Stimulated activated naive CD8-positive, alpha-beta T cell treated with anti-CD3 and anti-CD28 coated beads, Interleukin-15, amount 100 ng/mL, for 72 hours (primary cell): ENCODE results near the gene AVP.
"Not testable (repeated sequence)": the region's sequence is repeated elsewhere in the genome, so short reads cannot be mapped to it uniquely, and the experiment has no call there.

Experiments used
- ATAC-seq: fragments of 150-1000 bp; cut with Tn5 transposase; 2 replicates; pipeline ENCODE4 v1.10.0; 2021; ENCODE audit warnings: mild to moderate bottlenecking, moderate library complexity
- DNase-seq, 2 donors: peaks; one replicate each; pipeline ENCODE4 v3.0.0; 2021 to 2022
- H3K27ac Mint-ChIP-seq, 2 donors: one replicate each; pipeline ENCODE4 v1.8.0; 2022; ENCODE audit warnings: mild to moderate bottlenecking in 2 of 2, mixed read lengths in 2 of 2, moderate library complexity in 2 of 2
- H3K27me3 Mint-ChIP-seq: one replicate; pipeline ENCODE4 v1.8.0; 2022; ENCODE audit warnings: mixed read lengths
- H3K4me1 Mint-ChIP-seq: one replicate; pipeline ENCODE4 v1.8.0; 2022; ENCODE audit warnings: mild to moderate bottlenecking, mixed read lengths
- H3K4me3 Mint-ChIP-seq, 2 donors: one replicate each; pipeline ENCODE4 v1.8.0; 2022; ENCODE audit warnings: mild to moderate bottlenecking in 2 of 2, mixed read lengths in 2 of 2, moderate library complexity in 1 of 2
- H3K9me3 Mint-ChIP-seq, 2 donors: one replicate each; pipeline ENCODE4 v1.8.0; 2022; ENCODE audit warnings: mixed read lengths in 2 of 2

AVP gene

DNA sequence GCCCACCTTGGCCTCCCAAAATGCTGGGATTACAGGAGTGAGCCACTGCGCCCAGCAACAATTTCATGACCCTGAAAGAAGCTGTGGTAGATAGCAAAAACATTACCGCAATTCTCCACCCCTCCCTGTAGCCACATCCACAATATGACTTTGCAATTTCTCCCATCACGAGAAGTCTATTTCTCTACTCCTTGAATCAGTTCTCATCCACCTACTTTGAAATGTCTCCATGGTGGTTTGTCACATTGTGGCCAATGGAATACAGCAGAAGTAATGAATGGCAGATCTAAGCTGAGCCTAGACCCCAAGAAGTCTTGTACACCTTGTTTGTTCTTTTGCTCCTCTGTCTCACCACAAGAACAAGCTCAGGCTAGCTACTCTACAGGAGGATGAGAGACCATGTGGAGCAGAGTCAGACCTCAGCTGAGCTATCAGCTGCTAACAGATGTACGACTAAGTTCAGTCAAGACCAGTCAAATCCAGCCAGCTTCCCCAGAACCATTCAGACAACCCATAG lies 6.8 kb downstream of the AVP start:
- no peak overlapping the region for H3K27ac Mint-ChIP-seq

DNA sequence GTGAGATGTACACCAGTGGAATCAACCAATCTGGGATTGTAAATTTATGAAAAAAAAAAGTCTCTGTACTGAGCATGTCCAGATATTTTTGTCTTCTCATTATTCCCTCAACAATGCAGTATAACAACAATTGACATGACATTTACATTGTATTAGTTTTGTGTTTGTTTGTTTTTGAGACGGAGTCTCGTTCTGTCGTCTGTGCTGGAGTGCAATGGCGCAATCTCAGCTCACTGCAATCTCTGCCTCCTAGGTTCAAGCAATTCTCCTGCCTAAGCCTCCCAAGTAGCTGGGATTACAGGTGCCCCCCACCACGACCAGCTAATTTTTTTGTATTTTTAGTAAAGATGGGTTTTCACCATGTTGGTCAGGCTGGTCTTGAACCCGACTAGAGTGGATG lies 9.2 kb downstream of the AVP start:
- Mint-ChIP-seq H3K4me1 (peaks cover 42% of the 10 kb centered on the region), H3K27me3 (peaks cover 19% of the 10 kb centered on the region)
- not testable (repeated sequence) for H3K4me3 Mint-ChIP-seq, H3K9me3 Mint-ChIP-seq, DNase-seq, ATAC-seq, H3K27ac Mint-ChIP-seq

More for the DNA sequence above, 6.8 kb downstream of the AVP start:
- peak; percentile 33 for ATAC-seq
- H3K27me3 Mint-ChIP-seq = peaks cover 37% of the 10 kb centered on the region
- H3K4me1 Mint-ChIP-seq = peaks cover 30% of the 10 kb centered on the region
- H3K4me3 Mint-ChIP-seq = peak overlapping the region; percentile 25 to 50
- DNase-seq = no peak
- no peaks in the 10 kb centered on the region for H3K9me3 Mint-ChIP-seq

DNA sequence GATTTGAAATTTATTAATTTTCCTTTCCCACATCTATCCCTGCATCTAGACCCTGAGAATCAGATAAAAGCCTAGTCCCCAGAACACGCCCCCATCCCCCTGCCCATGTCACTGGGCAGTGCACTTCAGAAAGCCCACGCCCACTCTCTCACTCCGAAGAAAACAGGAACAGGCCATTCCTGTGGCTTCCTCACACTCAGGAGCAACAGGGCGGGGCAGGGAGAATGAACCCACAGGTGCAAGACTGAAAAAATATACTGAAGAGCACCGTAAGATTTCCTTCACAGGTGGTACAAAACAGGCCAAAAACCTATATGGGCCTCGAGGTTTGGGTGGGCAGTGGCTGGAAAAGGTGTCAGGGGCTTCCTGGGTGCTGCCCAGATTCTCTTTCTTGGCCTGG lies 9.7 kb downstream of the AVP start:
- DNase-seq (no peak), ATAC-seq (no peak)
- Mint-ChIP-seq H3K9me3 (no peaks in the 10 kb centered on the region), H3K4me1 (peaks cover 42% of the 10 kb centered on the region), H3K27me3 (peaks cover 14% of the 10 kb centered on the region), H3K4me3 (no peak overlapping the region), H3K27ac (no peak overlapping the region)

DNA sequence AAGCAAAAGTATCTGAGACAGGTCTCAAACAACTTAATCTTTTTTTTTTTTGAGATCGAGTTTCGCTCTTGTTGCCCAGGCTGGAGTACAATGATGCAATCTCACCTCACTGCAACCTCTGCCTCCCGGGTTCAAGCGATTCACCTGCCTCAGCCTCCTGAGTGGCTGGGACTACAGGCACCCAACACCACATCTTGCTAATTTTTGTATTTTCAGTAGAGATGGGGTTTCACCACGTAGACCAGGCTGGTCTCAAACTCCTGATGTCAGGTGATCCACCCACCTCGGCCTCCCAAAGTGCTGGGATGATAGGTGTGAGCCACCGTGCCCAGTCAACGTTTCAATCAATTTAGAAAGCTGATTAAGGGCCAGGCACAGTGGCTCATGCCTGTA lies 11.3 kb downstream of the AVP start:
- peak in 1 of 2 donors; percentile 40 for DNase-seq
- H3K9me3 Mint-ChIP-seq, ATAC-seq, H3K27me3 Mint-ChIP-seq: not testable (repeated sequence)
- H3K27ac Mint-ChIP-seq = peak overlapping the region in 1 of 2 donors; percentile 69
- peaks cover 42% of the 10 kb centered on the region for H3K4me1 Mint-ChIP-seq
- peak overlapping the region in 1 of 2 donors; percentile 20 for H3K4me3 Mint-ChIP-seq

DNA sequence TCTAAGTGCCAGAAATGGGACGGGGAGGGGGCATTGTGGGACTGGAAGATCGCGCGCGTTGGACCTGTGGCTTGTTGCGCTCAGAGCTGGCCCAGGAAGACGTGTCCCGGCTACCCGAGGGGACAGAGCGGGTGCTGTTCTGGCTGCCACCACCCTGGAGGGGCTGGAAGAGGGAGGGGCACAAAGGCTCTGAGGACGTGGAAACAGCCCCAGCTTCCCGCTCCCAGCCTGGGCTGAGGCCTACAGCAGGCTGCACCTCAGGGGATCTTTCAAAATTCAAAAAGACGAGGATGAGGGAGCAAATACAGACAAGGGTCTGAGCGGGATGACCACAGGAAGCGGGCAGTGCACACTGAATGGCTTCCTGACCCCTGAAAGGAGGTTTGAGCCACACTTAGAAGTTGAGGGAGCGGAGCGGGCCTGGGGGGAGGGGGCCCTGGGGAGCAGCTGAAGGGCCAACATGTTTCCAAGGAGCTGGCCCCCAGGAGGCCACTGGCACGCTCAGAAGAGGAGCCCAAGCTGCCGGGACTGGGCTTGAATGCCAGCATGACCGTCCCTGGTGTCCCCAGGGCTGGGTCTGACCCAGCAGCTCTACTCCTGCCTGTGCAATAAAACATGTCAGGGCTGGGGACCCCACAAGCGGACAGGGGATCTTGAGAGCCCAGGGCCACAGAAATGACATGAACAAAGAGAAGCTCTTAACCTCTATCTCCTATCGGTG lies 11.8 kb downstream of the AVP start:
- Mint-ChIP-seq H3K27ac (peak overlapping the region; percentile 73 to 88), H3K4me1 (peaks cover 38% of the 10 kb centered on the region), H3K4me3 (peak overlapping the region; percentile 82 to 86), H3K9me3 (no peaks in the 10 kb centered on the region), H3K27me3 (peaks cover 6% of the 10 kb centered on the region)
- DNase-seq (no peak), ATAC-seq (no peak)

DNA sequence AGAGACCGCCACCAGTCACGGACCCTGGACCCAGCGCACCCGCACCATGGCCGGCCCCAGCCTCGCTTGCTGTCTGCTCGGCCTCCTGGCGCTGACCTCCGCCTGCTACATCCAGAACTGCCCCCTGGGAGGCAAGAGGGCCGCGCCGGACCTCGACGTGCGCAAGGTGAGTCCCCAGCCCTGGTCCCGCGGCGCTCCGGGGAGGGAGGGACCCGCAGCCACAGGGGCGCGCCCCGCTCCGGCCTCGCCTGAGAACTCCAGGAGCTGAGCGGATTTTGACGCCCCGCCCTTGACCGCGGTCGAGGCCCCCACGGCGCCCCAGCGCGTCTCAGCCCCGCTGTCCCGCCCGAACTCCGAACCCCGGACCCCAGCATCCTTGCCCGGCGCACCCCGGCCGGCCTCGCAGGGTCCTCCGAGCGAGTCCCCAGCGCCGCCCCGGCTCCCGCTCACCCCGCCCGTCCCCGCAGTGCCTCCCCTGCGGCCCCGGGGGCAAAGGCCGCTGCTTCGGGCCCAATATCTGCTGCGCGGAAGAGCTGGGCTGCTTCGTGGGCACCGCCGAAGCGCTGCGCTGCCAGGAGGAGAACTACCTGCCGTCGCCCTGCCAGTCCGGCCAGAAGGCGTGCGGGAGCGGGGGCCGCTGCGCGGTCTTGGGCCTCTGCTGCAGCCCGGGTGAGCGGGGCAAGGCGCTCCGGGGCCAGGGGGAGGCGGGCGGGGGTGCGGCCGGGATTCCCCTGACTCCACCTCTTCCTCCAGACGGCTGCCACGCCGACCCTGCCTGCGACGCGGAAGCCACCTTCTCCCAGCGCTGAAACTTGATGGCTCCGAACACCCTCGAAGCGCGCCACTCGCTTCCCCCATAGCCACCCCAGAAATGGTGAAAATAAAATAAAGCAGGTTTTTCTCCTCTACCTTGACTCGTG lies 12.7 kb downstream of the AVP start, which contains the start of gene OXT:
TSS of gene OXT (plus strand) at position 11 of the 920 bp plus-strand sequence. CDS start at position 47, 36 bp downstream.
- DNase-seq (peak; percentile 52 to 65), ATAC-seq (peak; percentile 78)
- Mint-ChIP-seq H3K4me3 (peak within 1 kb of the TSS; percentile 84 to 86), H3K9me3 (no peaks in the 10 kb centered on the region), H3K4me1 (peaks cover 30% of the 10 kb centered on the region), H3K27me3 (peaks cover 6% of the 10 kb centered on the region), H3K27ac (peak within 1 kb of the TSS; percentile 73 to 88)

DNA sequence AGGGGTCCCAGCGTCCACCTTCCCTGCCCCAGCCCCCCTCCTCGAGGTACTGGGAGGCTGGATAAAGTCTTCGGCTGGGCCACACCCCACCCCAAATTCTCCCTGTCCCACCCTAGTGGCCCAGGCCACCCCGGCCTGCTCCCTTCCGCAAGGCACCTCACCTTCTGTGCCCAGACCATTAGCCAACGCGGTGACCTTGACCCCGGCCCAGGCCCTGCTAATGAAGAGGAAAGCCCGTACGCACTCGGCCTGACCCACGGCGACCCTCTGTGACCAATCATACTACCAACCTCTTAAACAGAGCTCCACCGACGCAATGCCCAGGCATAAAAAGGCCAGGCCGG lies 13.3 kb downstream of the AVP start:
- ATAC-seq (no peak), DNase-seq (no peak)
- Mint-ChIP-seq H3K4me1 (peaks cover 26% of the 10 kb centered on the region), H3K27me3 (peaks cover 6% of the 10 kb centered on the region), H3K9me3 (no peaks in the 10 kb centered on the region), H3K27ac (no peak overlapping the region), H3K4me3 (peak overlapping the region; percentile 84 to 86)

DNA sequence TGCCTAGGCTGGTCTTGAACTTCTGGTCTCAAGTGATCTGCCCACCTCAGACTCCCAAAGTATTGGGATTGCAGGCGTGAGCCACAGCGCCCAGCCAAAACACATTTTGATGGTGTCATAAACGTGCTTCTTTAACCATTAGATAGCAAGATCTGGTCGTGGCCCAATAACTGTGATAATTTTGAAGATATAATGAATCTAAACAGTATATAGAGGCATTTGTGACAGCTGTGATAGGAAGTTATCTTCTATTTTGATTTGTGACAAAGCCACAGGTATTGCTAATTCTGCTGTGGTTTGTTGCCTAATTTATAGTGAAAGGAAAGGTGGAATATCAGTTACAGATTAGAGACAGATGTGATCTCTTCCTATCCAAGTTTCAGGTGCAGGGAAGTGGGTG lies 13.8 kb downstream of the AVP start:
- H3K9me3 Mint-ChIP-seq = no peaks in the 10 kb centered on the region
- H3K4me3 Mint-ChIP-seq = peak overlapping the region; percentile 84 to 86
- H3K4me1 Mint-ChIP-seq = peaks cover 26% of the 10 kb centered on the region
- peak overlapping the region in 1 of 2 donors; percentile 68 for H3K27ac Mint-ChIP-seq
- H3K27me3 Mint-ChIP-seq = peaks cover 6% of the 10 kb centered on the region
- DNase-seq = no peak
- no peak for ATAC-seq

DNA sequence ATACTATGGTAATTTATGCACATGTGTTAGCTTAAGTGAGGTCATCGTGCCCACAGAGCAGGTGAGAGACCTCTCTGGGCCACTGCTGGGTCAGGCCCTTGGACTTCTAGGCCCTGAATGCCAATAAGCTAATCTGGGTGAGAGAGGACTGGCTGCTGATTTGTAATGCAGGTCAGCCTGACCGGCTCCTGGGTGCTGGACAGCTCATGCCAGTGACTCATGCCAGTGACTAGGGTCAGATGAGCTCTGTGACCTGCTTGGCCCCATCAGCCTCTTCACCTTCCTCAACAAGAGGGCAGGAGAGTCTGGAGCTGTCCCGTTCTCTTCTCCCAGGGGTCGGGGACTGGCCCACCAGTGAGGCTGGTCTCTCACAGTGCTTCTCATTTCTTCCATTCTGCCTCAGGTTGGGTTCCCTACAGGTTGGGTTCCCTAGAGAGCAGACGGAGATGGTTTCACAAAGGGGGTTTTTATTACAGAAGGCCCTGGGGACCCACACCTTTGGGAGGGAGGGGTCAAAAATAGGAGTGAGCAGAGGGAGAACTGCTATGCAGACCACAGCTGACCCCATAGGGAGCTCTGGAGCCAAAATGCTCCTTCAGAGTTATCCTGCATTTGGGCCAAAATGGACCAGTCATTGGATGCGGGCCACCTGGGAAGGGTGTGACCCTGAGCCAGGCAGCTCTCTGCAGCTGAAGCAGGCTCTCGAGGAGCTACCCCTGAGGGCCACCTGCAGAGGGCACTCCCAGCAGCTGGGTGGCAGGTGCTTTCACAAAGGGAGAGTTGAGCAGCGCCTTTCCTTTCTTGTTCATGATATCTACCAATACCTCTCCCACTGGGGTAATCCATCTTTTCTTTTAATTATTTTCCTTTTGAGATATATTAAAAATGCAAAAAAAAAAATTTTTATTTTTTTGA lies 15.3 kb downstream of the AVP start:
- H3K27me3 Mint-ChIP-seq = peaks cover 6% of the 10 kb centered on the region
- DNase-seq (no peak), ATAC-seq (peak; percentile 51)
- peaks cover 31% of the 10 kb centered on the region for H3K4me1 Mint-ChIP-seq
- H3K9me3 Mint-ChIP-seq = no peaks in the 10 kb centered on the region
- no peak overlapping the region for H3K27ac Mint-ChIP-seq
- H3K4me3 Mint-ChIP-seq = no peak overlapping the region

DNA sequence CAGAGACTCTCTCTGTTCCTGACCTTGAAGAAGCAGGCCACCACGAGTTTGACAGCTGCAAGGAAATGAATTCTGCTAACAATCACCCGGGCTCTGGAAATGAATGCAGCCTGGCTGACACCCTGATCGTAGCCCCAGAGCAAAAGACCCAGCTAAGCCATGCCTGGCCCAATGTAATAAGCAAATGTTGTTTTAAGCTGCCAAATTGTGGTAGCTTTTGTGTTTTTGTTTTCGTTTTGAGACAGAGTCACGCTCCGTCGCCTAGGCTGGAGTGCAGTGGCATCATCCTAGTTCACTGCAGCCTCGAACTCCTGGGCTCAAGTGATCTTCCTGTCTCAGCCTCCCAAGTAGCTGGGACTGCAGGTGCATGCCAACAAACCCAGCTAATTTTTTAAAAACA lies 16.4 kb downstream of the AVP start:
- Mint-ChIP-seq H3K9me3 (no peaks in the 10 kb centered on the region), H3K27me3 (peaks cover 6% of the 10 kb centered on the region), H3K4me1 (peaks cover 32% of the 10 kb centered on the region), H3K4me3 (no peak overlapping the region), H3K27ac (peak overlapping the region in 1 of 2 donors; percentile 42)
- DNase-seq (no peak), ATAC-seq (no peak)

DNA sequence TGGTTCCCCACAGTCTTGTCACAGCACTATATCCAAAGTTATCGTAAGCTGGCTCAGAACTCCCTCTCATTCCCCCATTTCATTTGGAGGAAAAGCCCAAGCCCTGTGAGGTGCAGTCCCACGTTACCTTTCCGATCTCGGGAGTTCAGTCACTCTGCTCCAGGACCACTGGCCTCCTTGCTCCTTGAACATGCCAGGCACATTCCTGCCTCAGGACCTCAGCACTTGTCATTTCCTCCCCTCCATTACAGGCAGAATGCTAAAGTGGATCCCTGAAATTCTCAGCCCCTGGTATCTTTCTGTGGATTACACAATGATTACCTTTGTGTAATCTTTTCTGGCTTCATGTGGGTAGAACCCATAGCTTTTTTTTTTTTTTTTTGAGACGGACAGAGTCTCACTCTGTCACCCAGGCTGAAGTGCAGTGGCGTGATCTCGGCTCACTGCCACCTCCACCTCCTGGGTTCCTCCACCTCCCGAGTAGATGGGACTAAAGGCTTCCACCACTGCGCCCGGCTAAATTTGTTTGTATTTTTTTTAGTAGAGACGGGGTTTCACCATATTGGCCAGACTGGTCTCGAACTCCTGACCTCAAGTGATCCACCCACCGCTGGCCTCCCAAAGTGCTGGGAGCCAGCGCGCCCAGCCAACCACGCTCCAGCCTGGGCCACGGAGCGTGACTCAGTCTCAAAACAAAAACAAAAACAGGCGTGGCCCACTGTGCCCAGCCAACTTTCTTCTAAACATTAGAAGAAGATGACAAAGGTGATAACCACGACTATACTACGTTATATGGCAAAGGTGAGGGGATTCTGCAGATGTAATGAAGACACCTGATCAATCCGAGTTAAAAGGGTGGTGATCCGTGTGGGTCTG lies 17.1 kb downstream of the AVP start:
- Mint-ChIP-seq H3K4me1 (peaks cover 25% of the 10 kb centered on the region), H3K4me3 (no peak overlapping the region), H3K27me3 (peaks cover 6% of the 10 kb centered on the region), H3K9me3 (no peaks in the 10 kb centered on the region), H3K27ac (peak overlapping the region in 1 of 2 donors; percentile 42)
- ATAC-seq = no peak
- DNase-seq = no peak

DNA sequence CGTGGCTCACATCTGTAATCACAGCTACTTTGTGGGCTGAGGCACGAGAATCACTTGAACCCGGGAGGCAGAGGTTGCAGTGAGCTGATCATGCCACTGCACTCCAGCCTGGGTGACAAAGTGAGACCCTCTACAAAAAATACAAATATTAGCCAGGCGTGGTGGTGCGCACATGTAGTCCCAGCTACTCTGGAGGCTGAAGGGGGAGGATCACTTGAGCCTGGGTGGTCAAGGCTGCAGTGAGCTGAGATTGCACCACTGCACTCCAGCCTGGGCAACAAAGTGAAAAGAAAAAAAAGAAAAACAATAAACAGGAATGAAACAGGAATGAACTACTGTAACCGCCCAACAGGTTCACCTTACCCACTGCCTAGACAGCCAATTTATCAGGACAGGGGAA lies 20.4 kb downstream of the AVP start:
- not testable (repeated sequence) for H3K4me3 Mint-ChIP-seq, DNase-seq, H3K9me3 Mint-ChIP-seq, ATAC-seq, H3K27me3 Mint-ChIP-seq
- peak overlapping the region in 1 of 2 donors; percentile 30 for H3K27ac Mint-ChIP-seq
- peaks cover 13% of the 10 kb centered on the region for H3K4me1 Mint-ChIP-seq

DNA sequence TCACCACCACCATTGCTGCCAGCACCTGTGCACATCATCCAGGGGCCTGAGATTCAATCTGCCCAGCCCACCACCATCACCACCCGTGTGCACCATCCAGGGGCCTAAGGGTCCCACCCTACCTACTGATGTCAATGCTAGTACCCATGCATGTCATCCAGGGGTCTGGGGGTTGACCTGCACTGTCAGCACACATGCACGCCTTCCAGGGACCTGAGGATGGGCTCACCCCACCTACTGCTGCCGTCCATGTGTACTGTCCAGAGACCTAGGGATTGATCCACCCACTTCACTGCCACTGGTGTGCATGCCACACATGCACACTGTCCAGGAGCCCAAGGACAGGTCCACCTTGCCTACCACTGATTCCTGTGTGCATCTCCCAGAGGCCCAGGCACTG lies 25.0 kb downstream of the AVP start:
- H3K9me3 Mint-ChIP-seq = no peaks in the 10 kb centered on the region
- H3K27me3 Mint-ChIP-seq = no peaks in the 10 kb centered on the region
- ATAC-seq (no peak), DNase-seq (no peak)
- H3K4me1 Mint-ChIP-seq = peaks cover 10% of the 10 kb centered on the region
- H3K27ac Mint-ChIP-seq = no peak overlapping the region
- no peak overlapping the region for H3K4me3 Mint-ChIP-seq

DNA sequence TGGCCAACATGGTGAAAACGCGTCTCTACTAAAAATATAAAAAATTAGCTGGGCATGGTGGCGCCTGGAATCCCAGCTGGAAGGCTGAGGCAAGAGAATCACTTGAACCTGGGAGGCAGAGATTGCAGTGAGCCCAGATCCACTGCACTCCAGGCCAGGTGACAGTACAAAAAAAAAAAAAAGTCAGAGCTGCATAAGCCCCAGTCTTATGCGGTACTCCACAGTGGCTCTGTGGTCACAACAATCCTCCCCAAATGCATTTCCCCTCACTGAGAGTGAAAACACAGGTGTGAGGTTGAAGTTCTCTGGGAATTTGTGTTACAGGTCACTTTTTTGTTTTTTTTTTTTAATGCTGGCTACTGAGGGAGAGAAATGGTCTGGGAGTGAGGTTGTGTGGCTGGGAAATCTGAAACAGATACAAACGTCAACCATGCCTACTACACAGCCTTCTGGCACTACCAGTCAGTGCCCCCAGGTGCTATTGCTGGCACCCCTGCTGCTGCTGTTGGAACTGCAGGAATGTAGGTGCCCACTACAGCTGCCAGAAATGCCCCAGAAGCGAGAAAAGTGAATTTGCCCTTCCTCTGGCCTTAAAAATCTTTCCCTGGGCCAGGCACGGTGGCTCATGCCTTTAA lies 33.0 kb downstream of the AVP start:
- H3K4me1 Mint-ChIP-seq = peaks cover 33% of the 10 kb centered on the region
- no peak for DNase-seq
- ATAC-seq = peak; percentile 65
- no peak overlapping the region for H3K4me3 Mint-ChIP-seq
- peak overlapping the region in 1 of 2 donors; percentile 40 for H3K27ac Mint-ChIP-seq
- H3K9me3 Mint-ChIP-seq = no peaks in the 10 kb centered on the region
- H3K27me3 Mint-ChIP-seq = no peaks in the 10 kb centered on the region
